Suprapubic skin (tissue), 4 donors: ENCODE results near the gene MYOM1.

Source experiments
- EP300 ChIP-seq: sonication (generic); formaldehyde crosslinking; IDR thresholded peaks from one replicate; pipeline ENCODE4 v1.6.1; 2017; ENCODE audit warnings: antibody characterized with exemption
- POLR2A ChIP-seq, 2 donors: fragments of 450-650 bp; IDR thresholded peaks; one replicate each; pipeline ENCODE4 v1.6.1; 2017; ENCODE audit warnings: antibody characterized with exemption in 2 of 2, mild to moderate bottlenecking in 2 of 2, moderate library complexity in 2 of 2
- POLR2AphosphoS5 ChIP-seq, 3 donors: sonication (generic); formaldehyde crosslinking; IDR thresholded peaks; one replicate each; pipeline ENCODE4 v1.6.1; 2017; ENCODE audit warnings: antibody characterized with exemption in 3 of 3
- TF ChIP-seq, protein P1 (sequence below), 2 donors: fragments of 200-600 bp in 1 of 2; fragments of 450-650 bp in 1 of 2; sonication (generic) in 1 of 2; IDR thresholded peaks; one replicate each; pipeline ENCODE4 v1.5.1; 2016 to 2019; ENCODE audit warnings: antibody characterized with exemption in 2 of 2, mild to moderate bottlenecking in 1 of 2, moderate library complexity in 1 of 2

- TF ChIP-seq, protein P1, sequence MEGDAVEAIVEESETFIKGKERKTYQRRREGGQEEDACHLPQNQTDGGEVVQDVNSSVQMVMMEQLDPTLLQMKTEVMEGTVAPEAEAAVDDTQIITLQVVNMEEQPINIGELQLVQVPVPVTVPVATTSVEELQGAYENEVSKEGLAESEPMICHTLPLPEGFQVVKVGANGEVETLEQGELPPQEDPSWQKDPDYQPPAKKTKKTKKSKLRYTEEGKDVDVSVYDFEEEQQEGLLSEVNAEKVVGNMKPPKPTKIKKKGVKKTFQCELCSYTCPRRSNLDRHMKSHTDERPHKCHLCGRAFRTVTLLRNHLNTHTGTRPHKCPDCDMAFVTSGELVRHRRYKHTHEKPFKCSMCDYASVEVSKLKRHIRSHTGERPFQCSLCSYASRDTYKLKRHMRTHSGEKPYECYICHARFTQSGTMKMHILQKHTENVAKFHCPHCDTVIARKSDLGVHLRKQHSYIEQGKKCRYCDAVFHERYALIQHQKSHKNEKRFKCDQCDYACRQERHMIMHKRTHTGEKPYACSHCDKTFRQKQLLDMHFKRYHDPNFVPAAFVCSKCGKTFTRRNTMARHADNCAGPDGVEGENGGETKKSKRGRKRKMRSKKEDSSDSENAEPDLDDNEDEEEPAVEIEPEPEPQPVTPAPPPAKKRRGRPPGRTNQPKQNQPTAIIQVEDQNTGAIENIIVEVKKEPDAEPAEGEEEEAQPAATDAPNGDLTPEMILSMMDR (IDR thresholded peaks at IDR 0.05): no peak
- TF ChIP-seq EP300: no peak
- no peak for TF ChIP-seq POLR2A (IDR thresholded peaks at IDR 0.05)
- no peak for TF ChIP-seq POLR2AphosphoS5 (IDR thresholded peaks at IDR 0.05)
These were observed 44.5 kb downstream of the MYOM1 start for GRCh38 chr18:3175195-3175758.
